ENCODE measurements around the gene ATP8A2.

ATP8A2 gene

DNA sequence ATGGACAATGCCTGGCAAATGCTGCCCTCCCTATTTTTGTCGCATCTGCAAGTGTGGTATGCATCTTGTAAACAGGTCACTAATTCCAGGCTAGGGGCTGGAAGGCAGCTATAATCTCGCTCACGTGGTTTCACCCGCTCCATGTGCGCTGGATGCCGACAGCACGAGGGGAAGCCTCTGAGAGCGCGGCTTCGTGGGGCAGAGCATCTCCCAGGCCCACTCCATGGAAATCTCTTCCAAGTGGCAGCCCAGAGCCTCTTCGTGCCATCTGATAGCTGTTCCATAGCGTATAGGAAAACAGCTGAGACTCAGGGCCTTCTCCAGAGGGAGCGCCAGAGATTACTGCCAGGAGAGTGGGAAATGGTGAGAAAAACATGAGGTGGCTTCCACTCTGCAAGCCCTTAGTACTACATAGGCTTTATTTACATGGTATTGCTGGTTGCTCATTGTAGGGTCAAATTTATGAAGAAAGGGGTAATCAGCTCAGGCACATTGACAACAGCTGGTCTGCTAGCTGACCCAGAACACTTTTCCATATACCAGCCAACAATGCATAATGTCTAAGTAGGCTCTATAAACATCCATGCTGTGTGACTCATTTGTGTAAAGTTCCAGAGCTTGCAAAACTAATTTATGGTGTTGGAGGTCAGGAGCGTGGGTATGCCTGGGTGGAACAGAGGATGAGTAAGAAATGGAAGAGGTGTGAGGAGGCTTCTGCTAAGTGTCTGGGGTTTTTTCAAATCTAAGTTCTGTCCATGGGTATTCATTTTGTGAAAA, 514.9 kb downstream of the ATP8A2 start:
- DNase-seq (ENCODE audit: low read depth) = peak; percentile 33

DNA sequence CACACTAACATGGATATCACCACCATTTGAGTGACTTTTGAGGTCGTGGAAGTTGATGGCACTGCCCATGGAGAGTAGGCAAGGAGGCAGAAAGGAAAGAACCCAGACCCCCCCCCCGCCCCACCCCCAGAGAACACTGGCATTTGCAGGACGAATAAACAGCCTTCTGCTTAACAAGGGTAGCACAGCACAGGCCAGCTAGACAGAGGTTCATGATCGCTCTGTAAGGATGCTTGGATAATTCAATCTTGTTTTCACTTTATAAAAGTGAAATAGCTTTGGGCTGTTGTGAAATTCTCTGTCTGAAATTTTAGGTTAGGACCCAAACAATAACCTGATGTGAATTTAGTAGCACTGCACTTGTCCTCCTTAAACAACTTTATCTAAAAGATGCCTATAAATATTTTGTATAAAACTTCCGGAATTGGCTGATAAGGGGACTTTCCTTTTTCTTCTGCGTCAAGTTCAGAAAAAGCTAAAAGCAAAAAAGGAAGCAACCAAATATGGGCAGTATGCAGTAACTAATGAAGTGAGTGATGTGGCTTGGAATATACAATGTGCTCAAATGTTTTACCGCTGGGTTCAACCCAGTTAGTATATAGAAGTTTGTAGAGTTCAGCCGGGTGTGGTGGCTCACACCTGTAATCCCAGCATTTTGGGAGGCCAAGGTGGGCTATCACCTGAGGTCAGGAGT, 516.3 kb downstream of the ATP8A2 start:
- no peak for DNase-seq (ENCODE audit: low read depth)

DNA sequence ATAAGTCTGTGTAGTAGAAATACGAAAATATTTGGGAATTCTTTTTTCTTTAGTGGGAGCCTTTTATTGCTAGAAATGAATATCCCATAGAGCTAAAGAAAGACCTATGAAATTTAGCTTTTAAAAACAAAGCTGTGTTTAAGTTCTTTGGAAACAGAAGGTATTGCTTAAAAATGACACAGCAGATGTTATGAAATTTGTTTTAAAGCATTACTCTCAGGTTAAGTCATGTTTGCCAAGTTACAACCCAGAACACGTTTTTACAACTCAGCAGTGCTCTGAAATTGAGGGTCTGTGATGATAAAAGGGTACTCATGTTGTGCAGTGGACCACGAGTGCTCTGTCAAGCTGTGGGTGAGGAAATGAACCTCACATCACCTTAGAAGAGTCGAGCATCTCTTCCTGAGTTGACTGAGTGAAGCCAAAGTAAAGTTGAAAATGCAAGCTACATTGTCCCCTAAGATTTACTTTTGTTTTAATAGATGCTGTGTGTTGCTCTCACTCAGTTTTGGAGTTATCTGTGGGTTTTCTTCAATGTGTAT, 519.0 kb downstream of the ATP8A2 start:
- no peak for DNase-seq (ENCODE audit: low read depth)

DNA sequence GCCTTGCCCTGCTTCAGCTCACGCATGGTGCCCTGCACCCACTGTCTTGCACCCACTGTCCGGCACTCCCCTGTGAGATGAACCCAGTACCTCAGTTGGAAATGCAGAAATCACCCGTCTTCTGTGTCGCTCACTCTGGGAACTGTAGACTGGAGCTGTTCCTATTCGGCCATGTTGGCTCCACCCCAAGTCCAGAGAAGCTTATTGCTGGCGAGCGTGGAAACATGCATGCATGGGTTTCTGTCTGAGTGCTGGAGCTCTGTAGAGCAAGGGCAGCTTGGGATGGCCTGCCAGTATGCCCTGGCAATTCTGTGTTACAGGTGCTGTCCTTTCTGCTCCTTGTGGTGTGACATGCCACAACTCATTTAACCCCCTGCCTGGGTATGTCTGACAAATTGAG, 527.2 kb downstream of the ATP8A2 start:
- DNase-seq (ENCODE audit: low read depth) = no peak

DNA sequence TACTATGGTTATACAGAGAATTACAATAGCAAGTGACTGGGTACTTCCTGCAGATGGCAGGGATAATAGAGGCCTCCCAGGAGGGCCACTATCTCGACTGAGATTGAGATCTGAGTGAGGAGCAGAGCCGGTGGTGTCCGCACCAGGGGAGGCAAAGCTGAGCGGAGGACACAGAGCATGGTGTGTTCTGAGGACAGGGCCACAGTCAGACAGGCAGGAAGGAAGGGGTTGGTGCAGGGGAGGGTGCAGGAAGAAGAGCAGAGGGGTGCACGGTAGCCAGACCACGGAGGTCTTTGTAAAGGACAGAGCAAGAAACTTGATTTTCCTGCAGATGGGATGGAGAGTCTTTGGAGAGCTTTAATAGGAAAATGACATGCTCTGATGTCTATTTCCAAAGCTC, 527.7 kb downstream of the ATP8A2 start:
- DNase-seq (ENCODE audit: low read depth) = no peak

DNA sequence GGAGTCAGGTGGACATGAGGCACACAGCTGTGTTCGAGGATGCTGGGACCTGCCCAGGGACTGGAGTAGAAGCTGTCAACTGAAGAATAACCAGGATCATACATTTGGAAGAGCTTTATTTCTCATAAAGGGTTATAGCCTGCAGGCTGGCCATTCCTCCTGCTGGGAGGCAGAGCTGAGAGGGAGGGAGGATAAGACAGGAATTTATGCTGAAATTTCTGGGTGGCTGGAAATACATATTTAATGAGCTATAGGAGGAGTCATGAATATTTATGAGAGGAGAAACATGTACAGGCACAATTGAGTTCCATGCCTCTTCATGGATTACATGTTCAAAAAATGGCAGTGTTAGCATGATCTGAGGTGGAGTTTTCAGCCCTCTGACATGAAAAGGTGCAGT, 528.2 kb downstream of the ATP8A2 start:
- no peak for DNase-seq (ENCODE audit: low read depth)

DNA sequence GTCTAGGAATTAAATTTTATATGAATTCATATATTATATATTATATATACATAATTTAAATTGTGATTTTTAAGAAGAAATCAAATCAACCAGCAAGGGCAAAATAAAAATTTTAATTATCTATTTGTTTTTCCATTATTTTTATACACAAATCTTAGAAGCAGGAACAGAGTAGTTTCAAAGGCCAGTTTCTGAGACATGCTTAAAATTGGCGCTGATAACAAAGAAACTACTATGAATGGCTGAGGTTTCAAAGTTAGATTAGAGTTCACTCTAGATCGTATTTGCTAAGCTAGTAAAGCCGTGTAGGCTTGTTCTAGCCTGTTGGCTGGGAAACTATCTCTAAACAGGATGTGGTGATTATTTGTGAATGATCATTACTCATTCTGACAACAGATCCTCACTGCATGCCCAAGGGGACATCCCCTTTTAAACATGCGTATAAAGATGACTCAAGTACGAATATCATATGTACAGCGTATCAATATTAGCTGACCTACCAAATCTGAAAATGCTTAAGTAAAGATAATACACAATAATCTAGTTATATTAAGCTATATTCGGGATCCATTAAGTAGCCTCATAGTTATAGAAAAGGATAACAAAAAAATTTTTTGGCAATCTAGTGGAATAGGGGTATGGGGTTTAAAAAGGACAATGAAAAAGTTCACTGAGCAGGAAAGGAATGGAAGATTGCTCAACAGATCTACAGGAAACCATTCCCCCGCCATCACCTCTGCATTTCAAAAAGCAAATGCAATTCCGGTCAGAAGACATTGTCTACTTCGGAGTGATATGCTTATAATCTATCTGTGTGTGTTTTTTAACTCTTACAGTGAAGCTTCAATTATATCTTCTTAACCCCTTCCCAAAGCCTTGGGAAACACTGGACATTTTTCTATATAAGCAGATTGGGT, 529.9 kb downstream of the ATP8A2 start:
- DNase-seq (ENCODE audit: low read depth) = no peak

DNA sequence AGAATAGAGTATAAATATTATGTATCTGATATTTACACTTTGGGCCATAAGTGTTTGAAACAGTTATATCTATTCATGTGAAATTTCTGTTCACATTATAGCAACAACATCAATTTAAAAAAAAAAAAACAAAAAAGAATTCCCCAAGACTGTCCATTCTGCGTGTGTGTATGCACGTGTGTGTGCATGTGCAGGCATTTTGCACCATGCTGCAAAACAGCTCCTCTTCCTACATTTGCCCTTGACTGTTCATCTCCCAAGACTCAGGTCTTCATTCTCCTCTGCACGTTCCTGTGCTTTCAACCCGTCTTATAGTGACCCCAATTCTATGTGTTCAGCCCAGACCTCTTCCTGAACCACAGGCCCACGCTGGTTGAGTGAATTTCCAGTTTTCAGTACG, 530.7 kb downstream of the ATP8A2 start:
- DNase-seq (ENCODE audit: low read depth) = no peak

DNA sequence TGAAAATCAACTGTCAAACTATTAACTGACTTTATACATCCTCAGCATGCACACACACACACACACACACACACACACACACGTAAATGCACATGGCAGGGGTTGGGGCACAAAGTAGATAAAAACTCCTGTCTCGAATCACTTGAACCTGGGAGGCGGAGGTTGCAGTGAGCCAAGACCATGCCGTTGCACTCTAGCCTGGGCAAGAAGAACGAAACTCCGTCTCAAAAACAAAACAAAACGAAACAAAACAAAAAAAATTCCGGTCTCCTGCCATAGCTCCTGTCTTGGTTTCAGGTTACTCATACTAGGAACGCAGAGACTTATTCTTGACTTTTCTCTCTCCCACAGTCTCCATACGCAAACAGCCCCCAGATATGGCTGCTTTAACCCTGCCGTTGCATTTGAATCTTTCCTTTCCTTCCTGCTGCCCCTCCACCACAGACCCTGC, 531.1 kb downstream of the ATP8A2 start:
- no peak for DNase-seq (ENCODE audit: low read depth)

DNA sequence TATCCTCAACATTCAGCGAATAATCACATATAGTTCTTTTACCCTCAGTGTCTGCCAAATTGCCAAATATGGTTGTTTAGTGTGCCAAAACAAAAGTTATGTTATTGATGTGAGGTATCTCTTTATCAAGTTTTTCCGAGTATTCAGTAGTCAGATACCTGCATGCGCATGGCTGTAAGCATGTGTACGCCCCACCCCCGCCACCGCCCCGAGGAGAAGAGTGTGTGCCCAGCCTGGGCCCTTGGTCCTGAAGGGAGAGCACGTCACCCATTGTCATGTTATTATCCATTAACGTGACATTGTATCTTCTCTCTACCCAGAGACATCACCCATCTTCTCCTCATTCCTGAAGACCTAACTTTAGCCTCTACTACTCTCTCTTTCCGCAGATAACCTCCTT, 533.1 kb downstream of the ATP8A2 start:
- DNase-seq (ENCODE audit: low read depth) = no peak

DNA sequence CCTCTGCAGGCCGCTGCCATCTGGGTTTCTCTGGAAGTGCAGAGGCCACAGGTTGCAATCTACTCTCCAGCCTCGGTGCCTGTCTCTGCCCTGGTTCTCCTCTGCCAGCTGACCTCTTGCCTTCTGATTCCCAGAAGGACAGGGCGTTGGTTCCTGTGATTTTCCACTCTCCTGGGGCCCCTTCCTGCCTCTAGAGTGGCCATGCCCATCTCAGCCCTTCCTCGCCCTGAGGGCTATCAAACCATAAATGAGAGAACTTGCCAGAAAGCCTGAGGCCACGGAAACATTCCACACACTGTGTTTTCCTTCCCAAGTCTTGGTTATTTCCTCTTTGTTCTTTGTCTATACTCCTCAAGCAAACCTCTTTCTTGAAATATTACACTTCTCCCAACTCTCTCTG, 533.8 kb downstream of the ATP8A2 start:
- no peak for DNase-seq (ENCODE audit: low read depth)

DNA sequence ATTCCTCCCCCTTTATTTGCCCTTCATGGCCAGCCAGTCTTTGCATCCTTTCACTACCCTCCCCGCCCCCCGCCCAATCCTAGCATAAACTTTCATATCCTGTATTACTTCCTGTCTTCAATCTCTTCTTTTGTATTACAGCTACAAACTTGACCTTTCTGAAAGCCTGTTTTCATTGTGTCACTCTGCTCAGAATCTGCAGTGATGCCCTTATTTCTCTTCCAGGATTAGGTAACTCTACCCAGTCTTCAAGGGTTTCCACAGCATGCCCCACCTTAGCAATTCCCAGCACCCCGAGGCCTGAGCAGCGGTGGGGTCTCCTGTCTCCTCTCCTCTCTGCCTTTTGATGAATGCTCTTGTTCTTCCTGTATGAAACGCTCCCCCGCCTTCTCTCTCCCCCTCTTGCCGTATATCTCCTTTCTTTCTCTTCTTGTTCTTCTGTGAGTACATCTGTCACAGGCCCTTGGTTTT, 534.5 kb downstream of the ATP8A2 start:
- no peak for DNase-seq (ENCODE audit: low read depth)

DNA sequence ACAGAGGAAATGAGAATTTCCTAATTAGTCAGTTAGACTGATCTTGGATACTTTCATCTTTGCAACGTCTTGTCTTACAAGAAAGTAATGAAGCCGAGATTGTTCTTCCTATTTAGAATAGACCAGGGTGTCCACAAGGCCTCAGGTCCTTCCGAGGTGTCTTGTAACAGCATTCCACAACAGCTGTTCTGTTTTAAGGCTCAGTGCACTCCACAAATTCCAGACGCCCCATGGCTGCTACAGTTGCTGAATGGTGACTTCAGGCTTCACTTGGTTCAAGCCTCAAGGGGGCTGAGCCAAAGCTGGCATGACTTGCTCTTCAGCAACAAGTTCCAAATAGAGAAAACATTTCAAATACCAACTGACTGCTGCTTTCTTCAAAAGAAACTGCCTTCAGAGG, 536.6 kb downstream of the ATP8A2 start:
- DNase-seq (ENCODE audit: low read depth) = no peak

DNA sequence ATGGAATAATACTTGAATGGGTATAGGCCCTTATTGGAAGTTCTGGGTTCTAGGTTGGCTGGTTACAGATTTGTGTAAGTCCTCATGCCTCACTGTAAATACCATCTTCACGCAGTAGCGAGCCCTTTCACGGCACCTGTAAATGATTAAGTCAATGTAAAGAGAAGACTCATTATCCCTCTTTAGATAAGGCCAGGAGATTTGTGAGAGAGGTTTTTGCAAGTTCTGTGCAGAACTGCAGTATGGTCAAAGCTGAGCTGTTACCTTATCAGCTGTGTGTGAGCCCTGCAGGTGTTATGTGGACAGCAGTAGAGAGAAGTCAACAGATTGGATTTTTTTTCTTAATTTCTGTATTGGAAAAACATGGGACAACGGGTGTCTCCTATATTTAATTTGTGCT, 538.5 kb downstream of the ATP8A2 start:
- no peak for DNase-seq (ENCODE audit: low read depth)

DNA sequence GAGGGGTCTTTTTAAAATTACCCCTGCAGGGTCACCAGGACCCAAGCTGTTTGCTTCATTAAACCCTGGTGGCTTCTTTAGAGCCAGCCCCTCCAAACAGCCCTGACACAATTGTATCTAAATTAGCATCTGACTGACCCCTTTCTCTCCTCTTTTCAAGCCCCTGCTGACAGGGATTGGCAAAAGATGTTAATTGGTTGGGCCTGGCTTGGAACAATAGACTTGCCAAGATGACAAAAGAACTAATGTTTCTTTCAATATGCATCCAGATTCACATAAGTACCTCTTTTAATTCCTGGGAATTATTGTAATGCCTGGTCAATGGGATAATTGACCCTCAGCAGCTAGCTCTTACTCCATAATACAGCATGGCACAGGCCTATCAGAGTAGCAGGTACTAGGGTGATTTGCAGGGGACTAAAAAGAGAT, 539.2 kb downstream of the ATP8A2 start:
- DNase-seq (ENCODE audit: low read depth) = no peak

DNA sequence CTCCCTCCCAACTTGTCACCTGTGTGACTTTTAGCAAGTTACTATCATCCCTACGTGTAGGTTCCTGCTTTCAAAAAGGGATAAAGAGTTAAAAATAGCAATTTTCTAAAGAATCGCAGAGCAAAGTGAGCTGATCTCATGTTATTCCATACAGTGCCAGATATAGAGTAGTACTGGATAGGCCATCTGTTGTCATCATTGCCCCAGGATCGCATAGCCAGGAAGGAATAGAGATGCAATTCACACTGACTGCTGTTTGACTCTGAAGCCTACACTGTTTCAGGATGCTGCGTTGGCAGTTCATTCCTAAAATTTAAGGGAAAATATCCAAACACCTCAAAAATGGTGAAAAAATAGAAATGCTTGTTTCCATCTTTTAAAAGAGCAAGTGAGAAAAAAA, 541.2 kb downstream of the ATP8A2 start:
- no peak for DNase-seq (ENCODE audit: low read depth)

DNA sequence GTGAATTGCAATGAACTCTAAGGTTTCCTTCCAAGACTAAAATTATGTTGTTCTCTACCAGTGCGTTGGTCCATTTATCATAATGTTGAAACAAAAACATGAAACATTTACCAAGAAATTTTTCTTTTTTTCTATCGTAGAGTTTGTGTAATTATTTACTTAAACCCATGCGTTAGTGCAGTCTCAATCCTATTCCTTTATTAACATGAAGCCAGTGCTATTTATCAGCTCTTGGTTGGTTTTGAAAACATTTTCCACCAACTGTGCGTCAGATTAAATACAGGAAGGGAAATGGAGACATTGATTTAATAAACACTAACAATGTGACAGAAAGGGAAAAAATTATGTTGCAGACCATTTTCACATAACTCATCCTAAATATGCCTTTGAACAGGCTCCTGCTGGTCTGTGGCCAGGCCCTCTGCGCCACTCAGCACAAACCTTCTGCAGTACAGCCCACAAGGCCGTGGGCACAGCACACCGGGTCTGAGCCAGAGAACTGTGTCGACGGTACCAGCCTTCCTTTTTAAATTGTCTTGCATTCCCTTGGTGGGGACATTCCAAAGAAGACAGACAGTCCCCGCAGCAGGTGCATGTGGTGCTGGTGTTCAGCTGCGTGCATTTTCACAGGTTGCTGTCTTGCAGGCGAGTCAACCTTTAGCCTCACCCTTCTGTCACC, 544.2 kb downstream of the ATP8A2 start:
- DNase-seq (ENCODE audit: low read depth) = no peak

DNA sequence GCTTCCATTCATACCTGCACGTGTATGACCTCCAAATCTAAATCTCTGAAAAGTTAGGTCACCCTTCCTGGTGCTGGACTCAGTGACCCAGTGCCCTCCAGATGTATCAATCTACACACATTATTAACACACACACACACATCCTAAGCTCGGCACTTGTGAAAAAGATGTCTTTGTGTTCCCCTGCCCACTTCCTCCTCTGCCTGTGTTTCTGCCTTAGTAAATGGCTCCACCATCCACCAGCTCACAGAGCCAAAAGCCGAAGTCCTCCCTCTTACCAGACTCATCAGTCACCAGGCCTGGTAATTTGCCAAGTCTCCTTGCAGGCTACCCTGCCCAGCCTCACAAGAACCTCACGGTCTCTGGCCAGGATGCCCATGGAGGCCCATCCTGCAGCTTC, 548.5 kb downstream of the ATP8A2 start:
- DNase-seq (ENCODE audit: low read depth) = no peak

DNA sequence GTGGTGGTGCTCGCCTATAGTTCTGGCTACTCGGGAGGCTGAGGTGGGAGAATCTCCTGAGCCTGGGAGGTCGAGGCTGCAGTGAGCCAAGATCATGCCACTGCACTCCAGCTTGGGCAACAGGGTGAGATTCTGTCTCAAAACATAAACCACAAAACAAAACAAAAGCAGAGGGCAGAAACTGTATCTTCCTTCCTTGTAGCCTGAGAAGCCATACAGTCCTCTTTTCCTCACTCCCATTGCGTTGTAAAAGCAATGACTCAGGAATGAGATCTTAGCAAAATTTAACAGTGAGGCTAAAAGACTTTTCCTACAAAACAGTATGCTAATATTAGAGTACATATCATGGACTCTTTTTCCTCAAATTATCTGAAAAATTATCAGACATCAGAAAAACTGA, 549.2 kb downstream of the ATP8A2 start:
- no peak for DNase-seq (ENCODE audit: low read depth)

DNA sequence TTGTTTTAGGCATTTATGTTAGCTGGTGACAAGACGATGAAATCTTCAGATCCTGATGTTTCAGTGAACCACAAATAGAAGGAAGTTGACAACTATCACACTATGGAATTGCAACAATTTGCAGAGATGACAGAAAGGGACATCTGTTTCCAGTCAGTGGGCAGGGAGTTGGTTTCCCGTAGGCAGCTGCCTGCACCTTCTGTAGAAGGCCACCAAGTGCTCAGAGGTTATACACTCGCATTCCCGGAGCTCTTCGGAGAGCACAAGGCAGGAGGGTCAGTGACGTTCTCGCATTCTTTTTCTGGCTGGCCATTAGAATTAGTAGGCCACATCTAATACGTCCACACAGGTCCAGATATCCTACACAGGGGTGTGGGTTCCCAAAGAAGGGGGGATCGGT, 550.6 kb downstream of the ATP8A2 start:
- DNase-seq (ENCODE audit: low read depth) = peak; percentile 7

DNA sequence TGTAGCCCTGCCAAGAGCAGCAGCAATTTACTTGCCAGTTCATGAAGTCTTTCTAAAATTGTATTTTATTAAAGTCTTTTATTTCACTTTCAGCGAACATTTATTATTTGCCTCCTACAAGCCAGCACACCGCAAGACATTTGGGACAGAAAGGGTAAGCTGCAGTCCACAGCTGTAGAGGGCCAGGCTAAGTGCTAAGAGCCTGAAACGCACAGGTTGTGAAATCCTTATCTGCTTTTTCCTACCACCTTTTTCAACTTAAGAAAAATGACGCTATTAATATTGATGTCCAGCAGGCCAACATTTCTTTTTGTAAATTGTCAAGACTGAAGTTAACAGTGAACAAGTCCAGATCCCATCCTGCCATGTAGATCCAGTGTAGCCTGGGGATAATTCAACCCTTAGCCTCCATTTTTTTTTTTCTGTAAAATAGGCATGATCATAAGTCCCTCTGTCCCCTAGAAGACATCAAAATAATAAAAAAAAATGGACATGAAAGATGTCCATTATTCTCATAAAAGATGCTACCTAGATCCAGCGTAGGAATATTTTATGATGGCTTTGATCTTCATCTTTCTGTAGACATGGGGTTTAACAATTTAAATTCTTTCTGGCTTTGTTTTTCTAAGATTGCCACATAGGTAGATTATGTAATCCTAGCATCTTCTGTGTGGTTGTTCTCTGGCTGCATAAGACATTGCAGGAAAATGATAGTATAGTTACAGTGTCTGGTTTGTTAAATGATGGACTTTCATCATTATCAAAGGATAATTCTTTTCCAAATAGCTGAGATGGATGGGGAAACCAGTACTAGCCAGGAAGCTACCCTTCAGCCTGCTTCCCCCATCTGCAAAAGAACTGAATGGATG, 551.7 kb downstream of the ATP8A2 start:
- no peak for DNase-seq (ENCODE audit: low read depth)

All from EH (cell line).